Bronchial epithelial cell (primary cell): ENCODE data around the gene RHBDD3. TPM values are rescaled to one million over a fixed set of nuclear protein-coding genes. Genes with fewer than 3 reads are reported as not detected.

ENCODE experiments used
- DNase-seq: peaks from one replicate; pipeline ENCODE4 v3.0.0-alpha.2; 2010; ENCODE audit warnings: low read depth
- FAIRE-seq: peaks from 2 replicates; lab custom pipeline; 2011; peaks lifted over from hg19 to GRCh38; lab: Jason Lieb, UNC
- H3K27me3 ChIP-seq: 2 replicates; pipeline ENCODE4 v1.5.1; 2011; ENCODE audit warnings: low read length; ENCODE audit not compliant: control insufficient read depth, insufficient read depth
- H3K36me3 ChIP-seq: 2 replicates; pipeline ENCODE4 v1.5.1; 2011; ENCODE audit warnings: low read length; ENCODE audit not compliant: control insufficient read depth, insufficient read depth
- H3K4me3 ChIP-seq: 2 replicates; pipeline ENCODE4 v1.5.1; 2011; ENCODE audit warnings: mild to moderate bottlenecking, low read depth, low read length, control low read depth
- CTCF ChIP-seq: IDR thresholded peaks from 2 replicates; pipeline ENCODE4 v1.5.1; 2011; ENCODE audit warnings: mild to moderate bottlenecking, moderate library complexity, low read length, control low read depth, inconsistent platforms; ENCODE audit not compliant: insufficient read depth, severe bottlenecking
- total RNA-seq: library from RNA; depleted of rRNA; stranded (reverse); fragments of >200 nt; gene quantifications from 2 replicates; pipeline ENCODE4 v1.2.1, GENCODE V29; 2014

RHBDD3 gene
- total RNA-seq, 1 donor from 2014 or later = 21.6 TPM

GRCh38 chr22:29230972-29231875, 36.6 kb downstream of the RHBDD3 start:
- TF ChIP-seq CTCF = no peak
- Histone ChIP-seq H3K4me3 (no peak overlapping the region), H3K27me3 (no peaks in the 10 kb centered on the region), H3K36me3 (no peaks in the 10 kb centered on the region)
- FAIRE-seq (no peak), DNase-seq (no peak)

GRCh38 chr22:29226351-29226981, 41.3 kb downstream of the RHBDD3 start:
- FAIRE-seq (no peak), DNase-seq (no peak)
- Histone ChIP-seq H3K4me3 (no peak overlapping the region), H3K36me3 (no peaks in the 10 kb centered on the region), H3K27me3 (peaks cover 5% of the 10 kb centered on the region)
- TF ChIP-seq CTCF = no peak

- TF ChIP-seq CTCF = no peak
- no peak for FAIRE-seq
- no peak for DNase-seq
- Histone ChIP-seq H3K4me3 (no peak overlapping the region), H3K36me3 (no peaks in the 10 kb centered on the region), H3K27me3 (peaks cover 5% of the 10 kb centered on the region)
Observed at GRCh38 chr22:29225422-29226090, 42.2 kb downstream of the RHBDD3 start.

- no peak for FAIRE-seq
- H3K4me3 ChIP-seq = no peak overlapping the region
- no peak for DNase-seq
- H3K27me3 ChIP-seq = peaks cover 5% of the 10 kb centered on the region
- TF ChIP-seq CTCF = no peak
- H3K36me3 ChIP-seq = no peaks in the 10 kb centered on the region
Observed at GRCh38 chr22:29224859-29225410, 42.8 kb downstream of the RHBDD3 start.

GRCh38 chr22:29224121-29224858, 43.5 kb downstream of the RHBDD3 start:
- H3K36me3 ChIP-seq = no peaks in the 10 kb centered on the region
- FAIRE-seq (no peak), DNase-seq (no peak)
- no peak for TF ChIP-seq CTCF
- H3K4me3 ChIP-seq = no peak overlapping the region
- peaks cover 5% of the 10 kb centered on the region for H3K27me3 ChIP-seq
